GM23338 (cell line): Measurements from ENCODE around the gene DLG2.

Experiments used
- CTCF ChIP-seq, 2 experiments: fragments of 200-600 bp in 1 of 2; sonication (generic) in 1 of 2; conservative IDR thresholded peaks; 2 replicates each; pipeline versions ENCODE4 v1.5.1 to v1.6.1; 2016 to 2017; ENCODE audit warnings: antibody characterized with exemption in 2 of 2, low read depth in 2 of 2, mild to moderate bottlenecking in 2 of 2, moderate library complexity in 1 of 2
- ETS1 ChIP-seq: IDR thresholded peaks from 2 replicates; pipeline ENCODE4 v1.6.1; 2016; ENCODE audit warnings: antibody characterized with exemption
- EZH2 ChIP-seq: fragments of 200-600 bp; sonication (generic); IDR thresholded peaks from one replicate; pipeline ENCODE4 v1.8.0; 2017; ENCODE audit warnings: antibody characterized with exemption, mild to moderate bottlenecking, low read depth; ENCODE audit not compliant: unreplicated experiment

GRCh38 chr11:84981301-84981700 lies 645.8 kb downstream of the DLG2 start:
- no peak for TF ChIP-seq EZH2
- TF ChIP-seq CTCF (conservative IDR thresholded peaks at IDR 0.05; ENCODE audit: low read depth in 2 of 2): no peak
- no peak for TF ChIP-seq ETS1
